GM18519 (cell line): ENCODE measurements around the gene TBC1D2B.

ENCODE experiments used
- ATAC-seq: cut with Tn5 transposase; IDR thresholded peaks from one replicate; pipeline ENCODE4 v1.9.1; 2021; ENCODE audit warnings: mild to moderate bottlenecking, moderate library complexity; ENCODE audit not compliant: unreplicated experiment, low FRiP score

Gene TBC1D2B

GRCh38 chr15:78098131-78098755 is 20.7 kb upstream of the TBC1D2B start:
- ATAC-seq, result no peak

GRCh38 chr15:78097667-78098066 is 20.2 kb upstream of the TBC1D2B start:
- no peak for ATAC-seq

DNA sequence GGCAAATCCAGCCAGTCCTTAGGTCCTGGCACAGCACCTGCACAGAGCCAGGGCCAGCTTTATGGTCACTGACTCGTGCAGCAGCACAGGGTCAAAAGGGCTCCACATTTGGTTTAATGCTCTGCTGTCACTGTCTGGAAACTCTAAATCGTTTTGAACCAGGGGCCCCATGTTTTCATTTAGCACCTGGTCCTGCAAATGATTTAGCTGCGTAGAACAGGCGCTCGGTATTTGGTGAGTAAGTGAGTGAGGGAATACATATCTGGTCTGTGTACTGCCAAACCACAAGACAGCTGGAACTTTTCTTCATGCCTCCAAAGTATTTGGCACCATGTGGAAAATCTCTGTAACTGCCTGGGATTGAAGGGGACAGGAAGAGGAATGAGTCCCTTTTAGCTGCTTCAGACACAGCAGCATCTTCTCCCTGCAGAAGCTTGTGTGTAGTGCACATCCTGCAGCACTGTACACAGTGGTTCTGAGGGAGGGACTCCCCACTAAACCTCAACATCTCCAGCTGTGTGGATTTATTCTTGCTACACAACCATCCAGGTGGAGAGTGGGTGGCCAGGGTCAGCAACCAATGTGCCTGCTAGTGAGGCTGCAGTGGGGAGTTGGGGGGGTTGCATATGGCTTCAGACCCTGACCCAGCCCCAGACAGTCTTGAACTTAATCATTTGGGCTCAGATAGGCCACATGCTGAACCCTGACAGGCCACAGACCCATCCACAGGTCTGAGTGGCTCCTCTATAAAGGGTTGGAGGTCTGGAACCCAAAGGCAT is 15.9 kb upstream of the TBC1D2B start:
- ATAC-seq, result no peak

GRCh38 chr15:78092261-78093041 is 14.9 kb upstream of the TBC1D2B start, which contains the start of gene SH2D7:
TSS of gene SH2D7 (plus strand) at chr15:78092561. CDS start at chr15:78092585, 24 bp downstream.
- ATAC-seq, result no peak

DNA sequence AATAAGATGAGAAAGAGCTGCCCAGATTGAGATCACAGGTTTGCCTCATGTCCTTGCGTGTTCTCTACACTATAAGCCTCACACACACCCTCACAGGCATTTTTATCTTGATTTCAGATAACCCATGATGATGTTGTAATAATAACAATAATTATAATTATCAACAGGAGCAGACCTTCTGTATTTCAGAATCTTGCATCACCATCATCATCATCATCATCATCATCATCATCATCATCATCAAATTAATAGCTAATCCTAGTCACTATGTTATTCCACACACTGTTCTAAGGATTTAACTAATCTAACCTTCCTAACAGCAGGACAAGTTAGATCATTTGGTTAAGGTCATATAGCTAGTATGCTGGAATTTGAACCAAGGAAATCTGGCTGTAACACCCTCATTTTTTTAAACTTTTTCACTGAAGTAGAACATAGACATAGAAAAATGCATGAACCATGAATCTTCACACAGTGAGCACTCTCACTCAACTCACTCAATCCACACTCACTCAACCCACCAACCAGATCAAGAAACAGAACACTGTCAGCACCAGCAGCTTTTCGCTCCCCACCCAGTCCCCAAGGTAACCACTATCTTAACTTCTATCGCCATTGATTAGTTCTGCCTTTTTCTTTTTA is 13.0 kb upstream of the TBC1D2B start:
- no peak for ATAC-seq

DNA sequence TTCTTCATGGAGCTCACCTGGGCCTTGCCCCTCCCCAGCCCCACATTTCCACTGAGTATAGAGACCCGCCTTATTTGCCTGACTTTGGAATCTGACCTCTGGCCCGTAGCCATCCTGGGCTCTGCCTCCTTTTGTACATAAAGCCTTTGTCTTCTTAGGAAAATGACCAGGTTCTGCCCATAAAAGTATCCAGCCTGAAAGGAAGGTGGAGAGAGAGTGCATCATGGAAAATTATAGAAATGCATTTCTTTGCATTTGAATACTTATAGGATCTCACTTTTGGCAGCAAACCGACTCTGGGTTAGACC is 11.2 kb upstream of the TBC1D2B start:
- no peak for ATAC-seq

- ATAC-seq, result no peak
Observed at GRCh38 chr15:78087951-78088772, 10.7 kb upstream of the TBC1D2B start.

- ATAC-seq, result no peak
Observed at GRCh38 chr15:78085928-78086327, 8.4 kb upstream of the TBC1D2B start.

GRCh38 chr15:78084449-78084750 is 6.9 kb upstream of the TBC1D2B start:
- no peak for ATAC-seq

GRCh38 chr15:78083687-78084448 is 6.4 kb upstream of the TBC1D2B start:
- no peak for ATAC-seq

- no peak for ATAC-seq
Observed at GRCh38 chr15:78083186-78083585, 5.7 kb upstream of the TBC1D2B start.

GRCh38 chr15:78082743-78083110 is 5.2 kb upstream of the TBC1D2B start:
- ATAC-seq, result no peak

DNA sequence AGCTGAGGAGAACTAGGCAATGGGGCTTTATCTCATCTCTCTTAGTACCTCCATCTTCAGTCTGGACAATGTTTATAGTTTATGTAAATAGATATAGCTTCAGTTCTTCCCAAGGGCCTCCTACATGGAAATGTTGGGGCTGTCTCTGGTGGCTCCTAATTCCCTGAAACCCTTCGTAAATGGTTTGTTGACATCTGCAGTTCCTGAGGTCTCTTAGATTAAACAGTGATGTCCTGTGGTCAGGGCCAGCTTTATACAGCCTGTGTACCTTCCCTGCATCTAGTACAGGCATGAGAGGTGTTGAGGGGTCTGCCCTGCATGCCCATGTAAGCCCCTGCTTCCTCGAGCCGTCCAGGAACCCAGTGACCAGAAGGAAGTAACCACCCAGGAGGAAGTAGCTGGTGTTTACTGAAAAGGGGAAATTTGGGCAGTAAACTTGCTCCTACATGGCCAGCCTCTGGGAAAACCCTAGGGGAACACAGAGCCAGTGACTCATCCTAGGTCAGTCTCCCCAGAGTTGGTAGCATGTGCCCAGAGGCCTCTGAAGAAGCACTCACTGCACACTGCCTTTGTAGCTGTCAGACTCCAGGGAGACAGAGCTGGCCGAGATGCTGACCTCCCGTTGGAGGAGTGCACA is 4.7 kb upstream of the TBC1D2B start:
- no peak for ATAC-seq

DNA sequence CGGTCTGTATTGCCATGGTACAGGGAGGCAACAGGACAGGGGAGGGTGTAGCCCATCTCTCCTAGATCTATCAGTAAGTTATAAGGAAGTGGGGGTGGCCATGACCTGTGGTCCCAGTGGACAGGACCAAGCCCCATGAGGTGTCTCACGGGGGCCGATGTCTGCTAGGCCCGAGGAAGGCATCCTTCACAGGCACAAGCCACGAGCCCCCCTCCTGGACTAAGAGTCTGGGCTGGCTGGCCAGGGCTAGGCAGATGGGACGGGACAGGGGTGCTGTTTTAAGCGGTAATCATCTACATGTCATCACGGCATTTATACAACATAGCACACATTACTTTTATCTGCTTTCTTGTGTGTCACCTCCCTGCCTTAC is 2.6 kb upstream of the TBC1D2B start:
- ATAC-seq, result no peak

DNA sequence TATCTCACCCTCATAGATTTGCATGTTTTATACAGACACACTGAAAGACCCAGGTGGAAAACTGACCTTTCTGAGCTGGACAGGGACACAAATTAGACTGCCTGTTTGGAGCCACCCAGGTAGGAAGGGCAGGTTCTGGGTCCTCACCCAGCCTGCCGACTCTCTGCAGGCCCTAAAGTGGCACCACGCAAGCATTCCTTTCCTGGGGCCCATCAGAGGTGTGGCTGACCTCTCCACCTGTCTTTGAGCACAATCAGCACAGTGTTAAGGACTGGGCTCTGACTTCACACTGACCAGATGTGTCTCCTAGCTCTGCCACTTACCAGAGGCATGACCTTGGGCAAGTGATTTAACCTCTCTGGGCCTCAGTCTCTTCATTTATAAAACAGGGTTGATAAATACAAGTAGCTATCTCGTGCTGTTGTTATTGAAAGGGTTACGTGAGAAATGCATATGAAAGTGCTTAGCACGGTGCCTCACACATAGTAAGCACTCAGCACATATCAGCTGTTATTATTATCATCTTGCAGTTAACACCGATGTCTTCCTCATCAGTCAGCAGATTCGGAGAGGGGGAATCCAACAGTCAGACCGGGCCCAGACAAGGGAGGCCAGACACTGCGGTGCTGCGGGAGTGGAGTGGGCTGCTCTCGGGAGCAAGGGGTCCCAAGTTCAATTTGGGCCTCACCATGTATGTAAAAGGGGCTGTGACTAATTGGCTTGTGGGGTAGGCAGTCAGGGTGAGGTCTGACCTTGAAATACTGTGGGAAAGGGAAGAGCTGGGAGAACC is 2.0 kb upstream of the TBC1D2B start:
- no peak for ATAC-seq

- ATAC-seq, result no peak
Observed at GRCh38 chr15:78077871-78078210, 330 bp upstream of the TBC1D2B start.

- ATAC-seq, result no peak
Observed at GRCh38 chr15:78076231-78077052, 1.1 kb downstream of the TBC1D2B start.
